Panc1 (cell line): ENCODE measurements around the gene EHD1. TPM values are rescaled to one million over a fixed set of nuclear protein-coding genes. Genes with fewer than 3 reads are reported as not detected.

Source experiments
- ATAC-seq: fragments of 200-7000 bp; cut with Tn5 transposase; 2 replicates; pipeline ENCODE4 v1.9.1; 2020; ENCODE audit warnings: mild to moderate bottlenecking, moderate library complexity
- BruUV-seq: library from RNA; stranded (reverse); fragments of 400-500 nt; replicated peaks from 2 replicates; lab custom pipeline; 2021; lab: Mats Ljungman, UMichigan
- CTCF ChIA-PET: fragments of 300-600 bp; sonication (Branson Sonifier 250); formaldehyde crosslinking; loops from one replicate; lab custom pipeline; 2022; ENCODE audit warnings: antibody characterized with exemption; lab: Charles Lee
- POLR2A ChIA-PET: fragments of 300-600 bp; sonication (Branson Sonifier 250); formaldehyde crosslinking; loops from one replicate; lab custom pipeline; 2022; ENCODE audit warnings: antibody characterized with exemption; lab: Charles Lee
- DNase-seq: peaks from one replicate; pipeline ENCODE4 v3.0.0-alpha.2; 2010; ENCODE audit warnings: low read depth, low spot score
- H3K27ac ChIP-seq: 2 replicates; pipeline ENCODE4 v1.5.1; 2011; ENCODE audit warnings: mild to moderate bottlenecking, low read length, inconsistent platforms
- H3K27me3 ChIP-seq: fragments of 200-500 bp; sonication (Bioruptor generic); 2 replicates; pipeline ENCODE4 v1.6.0; 2014; ENCODE audit warnings: low read length, inconsistent platforms; ENCODE audit not compliant: control insufficient read depth, insufficient read depth
- H3K36me3 ChIP-seq: fragments of 200-500 bp; sonication (Bioruptor generic); 2 replicates; pipeline ENCODE4 v1.5.1; 2014; ENCODE audit warnings: inconsistent platforms, mild to moderate bottlenecking, low read length, moderate library complexity; ENCODE audit not compliant: control insufficient read depth, insufficient read depth
- H3K4me1 ChIP-seq: 2 replicates; pipeline ENCODE4 v1.5.1; 2011; ENCODE audit warnings: inconsistent platforms, mild to moderate bottlenecking, low read length, moderate library complexity; ENCODE audit not compliant: control insufficient read depth, insufficient read depth
- H3K4me3 ChIP-seq, 2 experiments: 2 replicates each; pipeline ENCODE4 v1.5.1; 2011 to 2012; ENCODE audit warnings: low read depth in 2 of 2, low read length in 2 of 2, mild to moderate bottlenecking in 2 of 2, inconsistent platforms in 1 of 2, moderate library complexity in 1 of 2
- H3K9me3 ChIP-seq: fragments of 200-500 bp; sonication (Bioruptor generic); 2 replicates; pipeline ENCODE4 v1.5.1; 2014; ENCODE audit warnings: low read depth, mild to moderate bottlenecking, inconsistent platforms, low read length, moderate library complexity; ENCODE audit not compliant: control insufficient read depth, insufficient read depth
- CTCF ChIP-seq: fragments of 450-650 bp; IDR thresholded peaks from 2 replicates; pipeline ENCODE4 v1.5.1; 2017; ENCODE audit warnings: mild to moderate bottlenecking
- POLR2AphosphoS5 ChIP-seq: IDR thresholded peaks from 2 replicates; pipeline ENCODE4 v1.6.1; 2012; ENCODE audit warnings: mild to moderate bottlenecking, low read depth, low read length, moderate library complexity
- REST ChIP-seq, 2 experiments: IDR thresholded peaks; 2 replicates each; pipeline ENCODE4 v1.6.1; 2011 to 2012; ENCODE audit warnings: low read depth in 2 of 2, control low read depth in 1 of 2, low read length in 1 of 2, mild to moderate bottlenecking in 1 of 2, moderate library complexity in 1 of 2; ENCODE audit not compliant: insufficient read depth in 1 of 2
- SIN3A ChIP-seq: IDR thresholded peaks from 2 replicates; pipeline ENCODE4 v1.6.1; 2012; ENCODE audit warnings: low read depth, mild to moderate bottlenecking, low read length, moderate library complexity, borderline replicate concordance; ENCODE audit not compliant: insufficient read depth
- TCF7L2 ChIP-seq: IDR thresholded peaks from 2 replicates; pipeline ENCODE4 v1.6.1; 2011; ENCODE audit warnings: mild to moderate bottlenecking, low read depth, low read length, inconsistent platforms
- in situ Hi-C: cut with HindIII; loops from 2 replicates; pipeline ENCODE4 v1.10.0; 2016; ENCODE audit warnings: low sequenced_read_pairs, low pct_unique_long_range_greater_than_20kb
- intact Hi-C: fragments of 100-400 bp; cut with micrococcal nuclease; formaldehyde crosslinking; loops from one replicate; pipeline ENCODE4 v1.10.0; 2022; ENCODE audit not compliant: unreplicated experiment
- total RNA-seq: library from RNA; stranded (reverse); gene quantifications from one replicate; pipeline ENCODE4 v1.2.1, GENCODE V29; 2021; ENCODE audit not compliant: unreplicated experiment

EHD1 gene
- total RNA-seq, 1 experiment from 2014 or later: 186 TPM

GRCh38 chr11:64891880-64892279, 13.5 kb upstream of the EHD1 start:
- H3K9me3 ChIP-seq: no peaks in the 10 kb centered on the region
- ChIA-PET POLR2A (interaction anchor here (0.6 kb wide), 1 partner anchor 17 kb away, joined by 7 read pairs; no protein-coding TSS in a partner anchor), CTCF (no interaction called here)
- ATAC-seq (no peak), DNase-seq (no peak)
- no peak overlapping the region for H3K4me3 ChIP-seq
- peaks cover 31% of the 10 kb centered on the region for H3K4me1 ChIP-seq
- no peaks in the 10 kb centered on the region for H3K27me3 ChIP-seq
- in situ Hi-C loops (no loop called here), intact Hi-C loops (no loop called here)
- TF ChIP-seq TCF7L2: no peak
- no peak for TF ChIP-seq REST (IDR thresholded peaks at IDR 0.05; ENCODE audit: insufficient read depth in 1 of 2, low read depth in 2 of 2, low read length in 1 of 2)
- no peak for TF ChIP-seq POLR2AphosphoS5
- TF ChIP-seq SIN3A: no peak
- no peak for TF ChIP-seq CTCF
- no TSS peak for BruUV-seq
- no peak overlapping the region for H3K27ac ChIP-seq
- no peaks in the 10 kb centered on the region for H3K36me3 ChIP-seq

GRCh38 chr11:64891215-64891848, 12.9 kb upstream of the EHD1 start:
- intact Hi-C loops: no loop called here
- TF ChIP-seq SIN3A (no peak), CTCF (no peak), REST (IDR thresholded peaks at IDR 0.05; ENCODE audit: insufficient read depth in 1 of 2, low read depth in 2 of 2, low read length in 1 of 2) (no peak), TCF7L2 (no peak), POLR2AphosphoS5 (no peak)
- ChIA-PET CTCF (no interaction called here), POLR2A (no interaction called here)
- Histone ChIP-seq H3K36me3 (no peaks in the 10 kb centered on the region), H3K27ac (no peak overlapping the region), H3K4me3 (no peak overlapping the region), H3K27me3 (no peaks in the 10 kb centered on the region), H3K4me1 (peaks cover 31% of the 10 kb centered on the region), H3K9me3 (no peaks in the 10 kb centered on the region)
- ATAC-seq: no peak
- DNase-seq: no peak
- BruUV-seq: no TSS peak
- in situ Hi-C loops: no loop called here
